ENCODE data around the gene RNU6-8.

GRCh38 chr14:32201816-32202490 lies 1.1 kb downstream of the RNU6-8 start, which contains the start of gene RNU6-7:
- TF ChIP-seq CTCF (IDR thresholded peaks at IDR 0.05) = no peak
- TF ChIP-seq EZH2 (IDR thresholded peaks at IDR 0.05; ENCODE audit: borderline replicate concordance, insufficient read depth, low read depth, low read length, poor library complexity, severe bottlenecking) = no peak
